Stimulated activated CD4-positive, alpha-beta T cell treated with anti-CD3 and anti-CD28 coated beads, Interleukin-4, amount 100 ng/mL, for 1 hour (primary cell): Measurements from ENCODE around the gene WWOX.
"Not testable (repeated sequence)": the region's sequence is repeated elsewhere in the genome, so short reads cannot be mapped to it uniquely, and the experiment has no call there.

Experiments
- DNase-seq: peaks from one replicate; pipeline ENCODE4 v3.0.0-alpha.2; 2020

Gene WWOX

GRCh38 chr16:79213214-79213613 lies 1113.8 kb downstream of the WWOX start:
- no peak for DNase-seq

- DNase-seq = no peak
Measured at GRCh38 chr16:79215289-79215688, 1115.8 kb downstream of the WWOX start.

GRCh38 chr16:79217375-79218011 lies 1118.0 kb downstream of the WWOX start:
- no peak for DNase-seq

GRCh38 chr16:79218351-79218750 lies 1118.9 kb downstream of the WWOX start:
- DNase-seq = no peak

- DNase-seq = not testable (repeated sequence)
Measured at GRCh38 chr16:79225994-79226393, 1126.5 kb downstream of the WWOX start.

- no peak for DNase-seq
Measured at GRCh38 chr16:79229361-79229760, 1129.9 kb downstream of the WWOX start.

GRCh38 chr16:79245700-79246099 lies 1146.2 kb downstream of the WWOX start:
- not testable (repeated sequence) for DNase-seq

GRCh38 chr16:79247386-79247785 lies 1147.9 kb downstream of the WWOX start:
- DNase-seq = no peak

- DNase-seq = no peak
Measured at GRCh38 chr16:79248351-79248750, 1148.9 kb downstream of the WWOX start.

GRCh38 chr16:79250502-79251098 lies 1151.1 kb downstream of the WWOX start:
- no peak for DNase-seq

GRCh38 chr16:79253100-79253631 lies 1153.7 kb downstream of the WWOX start:
- DNase-seq = no peak

- DNase-seq = no peak
Measured at GRCh38 chr16:79257953-79258490, 1158.6 kb downstream of the WWOX start.

GRCh38 chr16:79260890-79261289 lies 1161.4 kb downstream of the WWOX start:
- not testable (repeated sequence) for DNase-seq

GRCh38 chr16:79261481-79261940 lies 1162.1 kb downstream of the WWOX start:
- DNase-seq = peak; percentile 47

- DNase-seq = no peak
Measured at GRCh38 chr16:79261944-79262552, 1162.6 kb downstream of the WWOX start.
